HPDE6-E6E7 (cell line): Measurements from ENCODE around the gene PAXIP1.
"Not testable (repeated sequence)": the region's sequence is repeated elsewhere in the genome, so short reads cannot be mapped to it uniquely, and the experiment has no call there.

Experiments used
- DNase-seq: peaks from one replicate; pipeline ENCODE4 v3.0.0; 2011; ENCODE audit warnings: missing footprints; ENCODE audit errors: extremely low spot score

Gene PAXIP1

DNA sequence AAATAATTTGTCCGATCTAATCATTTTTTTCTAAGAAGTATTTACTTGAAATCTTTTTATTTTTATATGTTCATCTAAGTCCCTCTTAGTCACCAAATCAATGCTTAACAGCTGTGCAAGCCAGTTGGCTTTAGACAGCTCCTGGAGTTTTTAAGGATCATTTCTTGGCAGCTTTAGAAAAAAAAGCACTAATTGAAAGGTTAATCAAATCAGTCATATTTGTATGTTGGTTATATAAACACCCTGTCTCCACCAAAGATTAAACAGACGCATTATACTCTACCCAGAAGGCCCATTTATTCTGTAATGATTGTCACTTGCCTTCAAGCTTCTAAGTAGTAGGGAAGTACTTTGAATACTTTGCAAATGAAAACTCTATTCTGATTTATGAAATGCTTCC lies 60.2 kb downstream of the PAXIP1 start:
- DNase-seq = no peak

DNA sequence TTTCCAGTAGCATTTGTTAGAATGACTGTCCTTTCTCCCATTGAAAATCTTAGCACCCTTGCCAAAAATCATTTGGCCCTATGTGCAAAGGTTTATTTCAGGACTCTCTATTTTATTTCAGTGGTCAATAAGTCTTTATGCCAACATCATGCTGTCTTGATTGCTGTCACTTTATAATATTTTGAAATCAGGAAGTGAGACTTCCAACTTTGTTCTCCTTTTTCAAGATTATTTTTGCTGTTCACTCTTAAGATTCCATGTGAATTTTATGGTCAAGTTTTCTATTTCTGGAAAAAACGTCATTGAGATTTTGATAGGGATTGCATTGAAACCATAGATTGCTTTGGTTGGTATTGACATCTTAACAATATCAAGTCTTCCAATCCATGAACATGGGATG lies 65.1 kb downstream of the PAXIP1 start:
- no peak for DNase-seq

DNA sequence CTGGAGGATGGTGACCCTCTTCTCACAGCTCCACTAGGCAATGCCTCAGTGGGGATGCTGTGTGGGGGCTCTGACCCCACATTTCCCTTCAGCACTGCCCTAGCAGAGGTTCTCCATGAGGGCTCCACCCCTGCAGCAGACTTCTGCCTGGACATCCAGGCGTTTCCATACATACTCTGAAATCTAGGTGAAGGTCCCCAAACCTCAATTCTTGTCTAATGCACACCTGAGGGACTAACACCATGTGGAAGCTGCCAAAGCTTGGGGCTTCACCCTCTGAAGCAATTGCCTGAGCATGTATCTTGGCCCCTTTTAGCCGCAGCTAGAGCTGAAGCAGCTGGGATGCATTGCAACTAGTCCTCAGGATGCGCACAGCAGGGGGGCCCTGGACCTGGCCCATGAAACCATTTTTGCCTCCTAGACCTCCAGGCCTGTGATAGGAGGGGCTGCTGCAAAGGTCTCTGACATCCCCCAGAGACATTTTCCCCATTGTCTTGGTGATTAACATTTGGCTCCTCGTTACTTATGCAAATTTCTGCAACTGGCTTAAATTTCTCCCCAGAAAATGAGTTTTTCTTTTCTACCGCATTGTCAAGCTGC lies 68.5 kb downstream of the PAXIP1 start:
- not testable (repeated sequence) for DNase-seq

DNA sequence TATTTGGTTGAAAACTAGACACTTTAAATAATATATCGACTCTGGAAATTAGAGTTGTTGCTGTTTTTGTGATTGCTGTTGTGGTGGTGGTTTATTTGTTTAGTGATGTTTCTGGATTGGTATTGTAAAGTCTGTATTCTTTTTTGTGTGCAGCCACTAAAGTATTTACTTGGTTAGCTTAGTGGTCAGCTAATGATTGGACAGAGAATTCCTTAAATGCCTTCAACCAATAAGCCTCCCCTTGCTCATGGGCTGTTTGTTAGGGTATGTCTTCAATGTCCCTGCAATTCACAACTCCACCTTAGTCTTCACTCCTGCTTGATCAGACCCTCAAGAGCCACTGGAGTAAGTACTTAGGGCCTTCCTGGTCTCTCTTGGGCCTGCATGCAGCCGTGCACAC lies 71.0 kb downstream of the PAXIP1 start:
- DNase-seq = no peak

DNA sequence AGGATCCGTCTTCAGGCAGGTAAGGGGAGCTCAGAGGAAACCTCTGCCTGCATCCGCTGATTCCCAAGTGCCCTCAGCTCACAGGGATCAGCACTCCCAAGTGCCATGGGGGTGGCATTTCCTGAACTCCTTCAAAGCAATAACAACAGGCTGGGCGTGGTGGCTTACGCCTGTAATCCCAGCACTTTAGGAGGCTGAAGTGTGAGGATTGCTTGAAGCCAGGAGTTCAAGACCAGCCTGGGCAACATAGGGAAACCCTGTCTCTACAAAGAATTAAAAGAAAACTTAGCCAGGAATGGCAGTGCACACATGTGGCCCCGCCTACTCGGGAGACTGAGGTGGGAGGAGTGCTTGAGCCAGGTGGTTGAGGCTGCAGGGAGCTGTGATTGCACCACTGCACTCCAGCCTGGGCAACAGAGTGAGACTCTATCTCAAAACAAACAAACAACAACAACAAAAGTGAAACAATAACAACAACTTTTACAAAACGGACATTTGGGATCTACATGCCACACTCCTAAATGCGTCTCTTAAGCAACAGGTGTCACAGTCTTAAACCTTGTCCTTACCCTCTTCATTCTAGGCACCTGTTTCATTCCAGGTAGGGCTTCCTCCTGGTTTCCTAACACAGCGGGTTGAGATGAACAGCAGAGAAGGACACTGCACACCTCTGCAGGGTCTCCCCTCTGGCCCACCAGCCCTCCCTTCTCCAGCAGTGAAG lies 73.8 kb downstream of the PAXIP1 start:
- no peak for DNase-seq

DNA sequence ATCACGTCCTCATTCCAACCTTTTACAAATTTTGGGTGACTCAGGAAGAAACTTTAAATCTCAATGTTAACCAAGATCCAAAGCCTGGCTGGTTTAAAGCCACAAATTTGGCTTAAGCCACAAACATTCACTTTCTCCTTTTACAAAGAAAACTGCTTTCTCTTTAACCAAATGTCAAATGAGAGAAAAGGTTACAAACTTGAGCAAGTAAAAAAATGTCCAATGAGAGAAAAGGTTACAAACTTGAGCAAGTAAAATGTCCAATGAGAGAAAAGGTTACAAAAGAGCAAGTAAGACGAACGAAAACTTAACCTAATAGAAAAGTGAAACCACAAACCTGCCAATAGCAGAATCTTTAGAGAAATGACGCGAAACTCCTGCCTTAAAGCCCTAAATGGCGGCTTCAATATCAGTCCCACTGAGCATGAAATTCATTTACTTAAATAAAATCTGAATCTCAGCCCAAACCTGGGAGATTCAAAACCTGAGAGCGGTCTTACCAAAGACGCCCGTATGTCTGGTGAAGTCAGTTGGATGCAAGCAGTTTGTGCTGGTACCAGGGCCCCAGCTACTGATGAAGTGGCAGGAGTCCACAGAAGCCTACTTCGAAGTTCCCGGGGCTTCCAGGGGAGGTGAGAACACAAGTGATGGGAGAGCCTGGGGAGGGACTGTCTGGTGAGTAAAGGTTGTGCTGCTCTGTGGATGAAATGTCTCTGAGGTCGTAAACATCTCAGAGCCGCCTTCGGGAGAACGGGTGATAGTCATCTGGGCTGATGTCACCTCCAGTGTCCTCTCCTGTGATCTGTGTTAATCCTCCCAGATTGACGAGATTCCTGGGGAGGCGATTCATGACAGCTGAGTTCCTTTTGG lies 74.6 kb downstream of the PAXIP1 start:
- peak; percentile 69 for DNase-seq

DNA sequence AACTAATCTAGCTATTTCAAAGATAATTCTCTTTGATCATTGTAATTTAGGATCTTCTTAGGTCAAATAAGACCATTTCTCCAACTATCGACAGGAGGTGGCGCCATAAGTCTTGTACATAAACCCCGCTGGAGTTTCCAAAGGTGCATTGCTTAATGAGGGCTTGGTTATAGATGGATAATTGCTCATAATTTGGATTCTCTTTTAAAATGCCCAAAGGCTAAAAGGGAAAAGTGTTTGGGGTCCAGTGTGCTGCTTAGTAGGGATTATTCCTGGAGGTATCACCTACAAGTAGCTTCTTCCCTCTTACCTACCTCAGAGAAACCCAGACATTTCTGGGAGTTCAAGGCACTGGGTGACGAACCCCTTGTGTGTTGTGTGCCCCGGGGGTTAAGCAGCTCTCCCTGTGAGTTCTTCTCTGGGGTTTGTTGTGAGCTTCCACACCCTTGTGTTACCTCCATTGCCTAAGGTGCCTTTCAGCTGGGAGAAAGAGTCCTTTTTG lies 75.2 kb downstream of the PAXIP1 start:
- DNase-seq = peak; percentile 48

DNA sequence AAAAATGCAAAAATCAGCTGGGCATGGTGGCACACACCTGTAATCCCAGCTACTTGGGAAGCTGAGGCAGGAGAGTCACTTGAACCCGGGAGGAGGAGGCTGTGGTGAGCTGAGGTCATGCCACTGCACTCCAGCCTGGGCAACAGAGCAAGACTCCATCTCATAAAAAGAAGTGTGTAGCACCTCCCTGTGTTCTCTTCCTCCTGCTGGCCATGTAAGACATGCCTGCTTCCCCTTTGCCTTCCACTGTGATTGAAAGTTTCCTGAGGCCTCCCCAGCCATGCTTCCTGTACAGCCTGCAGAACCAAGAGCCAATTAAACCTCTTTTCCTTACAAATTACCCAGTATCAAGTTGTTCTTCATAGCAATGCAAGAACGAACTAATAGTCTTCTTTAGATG lies 80.5 kb downstream of the PAXIP1 start:
- DNase-seq = not testable (repeated sequence)

DNA sequence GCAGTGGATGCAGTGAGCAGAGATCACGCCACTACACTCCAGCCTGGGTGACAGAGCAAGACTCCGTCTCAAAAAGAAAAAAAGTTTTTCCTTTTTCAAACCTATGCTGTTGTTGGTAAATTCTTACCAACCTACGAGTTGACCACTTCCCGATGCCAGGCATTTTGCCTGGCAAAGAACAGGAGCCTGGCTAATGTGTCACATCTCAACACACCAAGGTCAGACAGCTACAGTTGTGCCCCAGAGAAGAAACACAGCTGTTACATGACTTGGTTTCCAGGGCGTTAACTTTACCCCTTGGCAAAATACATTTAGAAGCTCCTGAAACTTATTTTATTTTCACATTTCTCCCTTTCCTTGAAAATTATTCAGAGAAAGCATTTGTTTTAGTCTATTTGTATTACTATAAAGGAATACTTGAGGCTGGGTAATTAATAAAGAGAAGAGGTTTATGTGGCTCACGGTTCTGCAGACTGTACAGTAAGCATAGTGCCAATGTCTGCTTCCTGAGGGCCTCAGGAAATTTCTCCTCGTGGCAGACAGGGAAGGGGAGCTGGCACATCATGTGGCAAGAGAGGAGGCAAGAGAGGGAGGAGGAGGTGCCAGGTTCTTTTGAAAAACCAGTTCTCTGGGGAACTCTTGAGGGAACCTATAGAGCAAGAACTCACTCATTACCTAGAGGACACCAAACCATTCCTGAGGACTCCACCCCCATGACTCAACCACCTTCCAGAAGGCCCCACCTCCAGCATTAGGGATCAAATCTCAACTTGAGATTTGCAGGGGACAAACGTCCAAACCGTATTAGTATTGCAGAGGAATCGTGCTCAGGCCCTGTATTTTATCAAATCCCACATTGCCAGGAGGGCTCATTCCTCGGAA lies 83.3 kb downstream of the PAXIP1 start:
- DNase-seq = no peak

DNA sequence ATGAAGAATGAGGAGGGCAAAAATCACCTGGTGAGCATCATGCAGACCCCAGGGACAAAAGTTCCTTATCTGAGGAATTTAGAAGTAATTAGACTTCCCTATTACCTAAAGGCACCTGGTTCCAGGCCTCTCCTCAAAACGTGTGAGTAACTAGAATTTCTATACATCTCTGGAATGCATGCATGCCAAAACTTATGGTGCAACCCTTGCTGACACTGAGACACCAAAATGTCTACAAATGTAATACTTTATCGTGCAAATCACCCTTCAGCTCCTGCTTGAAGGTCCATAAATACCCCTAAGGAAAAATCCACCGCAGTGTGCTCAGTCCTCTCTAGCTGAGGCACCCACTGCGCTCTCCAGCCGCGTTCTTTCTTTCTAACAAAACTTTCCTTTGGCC lies 84.2 kb downstream of the PAXIP1 start:
- DNase-seq = no peak

DNA sequence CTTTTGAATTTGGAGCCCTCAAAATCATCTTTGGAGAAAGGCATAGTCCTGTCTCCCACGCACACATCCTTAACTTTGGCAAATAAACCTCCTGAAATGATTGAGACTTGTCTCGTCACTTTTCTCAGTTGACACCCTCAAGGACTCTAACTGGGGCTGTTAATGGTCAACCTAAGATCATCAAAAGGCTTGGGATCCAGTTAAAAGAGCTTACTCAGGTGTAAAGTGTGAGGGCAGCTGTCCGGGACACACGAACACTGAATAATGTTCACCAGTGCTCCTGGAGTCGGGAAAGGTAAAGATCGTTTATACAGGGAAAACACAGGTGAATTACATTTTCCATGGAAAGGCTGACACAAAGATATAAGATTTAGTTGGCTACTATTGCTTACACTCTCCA lies 84.7 kb downstream of the PAXIP1 start:
- DNase-seq = no peak

DNA sequence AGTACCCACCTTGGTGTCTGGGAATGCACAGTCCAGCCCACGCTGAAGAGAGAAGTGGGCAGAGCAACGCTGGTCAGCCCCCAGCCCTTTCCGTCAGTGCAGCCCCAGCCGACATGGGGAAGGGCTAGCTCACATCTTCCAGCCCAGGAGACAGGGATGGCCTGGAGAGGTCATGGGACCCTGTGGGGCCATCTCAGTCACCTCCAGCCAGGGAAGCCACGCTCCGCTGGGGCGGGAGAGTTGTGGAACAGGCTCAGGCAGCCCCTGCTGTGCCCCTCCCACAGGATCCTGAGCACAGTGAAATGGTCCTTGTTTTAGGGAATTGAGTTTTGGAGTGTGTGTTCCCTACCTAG lies 85.1 kb downstream of the PAXIP1 start:
- DNase-seq = no peak

DNA sequence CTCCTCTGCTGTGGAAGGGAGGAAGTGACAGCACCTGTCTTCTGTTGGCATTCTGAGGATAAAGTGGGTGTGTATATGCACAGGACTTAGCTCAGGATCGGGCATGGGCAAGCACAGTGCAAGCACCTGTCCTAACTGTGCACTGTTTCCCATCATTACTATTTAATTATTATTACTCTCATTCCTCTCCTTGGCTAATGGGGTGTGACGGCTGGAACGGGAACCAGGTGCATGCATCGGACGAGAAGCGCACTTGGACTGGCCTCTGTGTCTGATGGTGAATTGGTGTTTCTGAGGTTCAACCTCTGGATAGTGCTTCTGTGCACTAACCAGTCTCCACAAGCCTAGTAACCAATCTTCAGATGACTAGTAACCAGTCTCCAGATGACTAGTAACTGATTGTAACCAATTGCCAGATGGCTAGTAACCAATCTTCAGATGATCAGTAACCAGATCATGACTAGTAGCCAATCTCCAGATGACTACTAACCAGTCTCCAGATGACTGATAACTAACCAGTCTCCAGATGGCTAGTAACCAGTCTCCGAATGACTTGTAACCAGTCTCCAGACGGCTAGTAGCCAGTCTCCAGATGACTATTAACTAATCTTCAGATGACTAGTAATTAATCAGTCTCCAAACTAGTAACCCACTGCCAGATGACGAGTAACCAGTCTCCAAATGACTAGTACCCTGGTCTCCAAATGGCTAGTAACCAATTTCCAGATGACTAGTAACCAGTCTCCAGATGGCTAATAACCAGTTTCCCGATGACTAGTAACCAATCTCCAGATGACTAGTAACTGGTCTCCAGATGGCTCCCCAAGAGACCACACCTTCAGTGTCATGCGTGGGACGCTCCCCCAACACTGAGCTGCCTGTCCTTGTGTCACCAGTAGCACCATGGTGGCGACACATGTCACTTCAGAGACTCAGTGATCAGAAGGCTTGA lies 85.8 kb downstream of the PAXIP1 start:
- DNase-seq = no peak

DNA sequence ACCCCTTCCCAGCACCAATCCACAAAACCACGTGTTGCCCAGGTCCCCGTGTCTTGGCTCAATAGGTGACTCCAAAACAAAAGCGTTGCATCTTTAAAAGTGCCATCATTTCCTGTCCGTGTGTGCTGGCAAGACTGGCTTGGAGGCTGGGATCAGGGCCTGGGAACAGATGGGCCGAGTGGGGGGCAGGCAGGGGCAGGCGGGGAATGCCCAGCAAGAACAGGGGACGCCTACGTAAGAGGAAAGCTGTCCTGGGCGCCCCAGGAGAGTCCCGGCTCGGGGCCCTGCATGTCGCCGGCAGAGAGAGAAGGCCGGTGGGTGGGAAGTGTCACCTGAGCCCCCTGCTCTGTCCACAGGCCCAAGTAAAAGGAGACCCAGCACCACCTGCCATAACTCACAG lies 86.5 kb downstream of the PAXIP1 start:
- DNase-seq = no peak

DNA sequence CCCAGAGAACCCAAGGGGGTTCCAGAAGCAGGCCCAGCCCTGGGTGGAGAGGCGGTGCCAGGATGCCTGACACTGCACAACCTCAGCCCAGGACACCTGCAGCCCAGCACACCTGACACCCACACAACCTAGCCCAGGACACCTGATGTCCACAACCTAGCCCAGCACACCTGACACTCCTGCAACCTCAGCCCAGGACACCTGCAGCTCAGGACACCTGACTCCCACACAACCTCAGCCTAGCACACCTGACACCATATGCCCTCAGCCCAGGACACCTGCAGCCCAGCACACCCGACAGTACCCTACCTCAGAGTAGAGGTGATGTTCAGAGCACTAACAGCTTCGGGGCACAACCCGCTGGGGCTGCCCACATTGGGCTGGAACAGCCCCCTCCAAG lies 87.3 kb downstream of the PAXIP1 start:
- DNase-seq = no peak

DNA sequence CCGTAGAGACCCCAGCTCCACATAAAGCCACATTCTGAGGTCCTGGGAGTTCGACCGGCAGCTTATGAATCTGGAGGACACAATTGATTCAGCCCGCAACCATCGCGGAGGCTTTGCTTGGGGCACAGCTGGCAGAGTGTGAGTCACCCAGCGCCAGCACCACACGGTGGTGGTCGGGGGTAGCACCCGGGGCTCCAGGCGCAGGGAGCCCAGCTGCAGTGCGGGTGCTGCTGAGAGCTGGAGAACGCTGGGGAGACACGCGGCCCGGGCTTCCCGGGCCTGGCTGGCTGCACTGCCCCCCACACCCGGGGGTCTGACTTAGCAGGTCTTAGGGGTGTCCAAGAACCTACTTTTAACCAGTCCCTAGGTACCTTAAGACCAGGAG lies 87.9 kb downstream of the PAXIP1 start:
- no peak for DNase-seq

DNA sequence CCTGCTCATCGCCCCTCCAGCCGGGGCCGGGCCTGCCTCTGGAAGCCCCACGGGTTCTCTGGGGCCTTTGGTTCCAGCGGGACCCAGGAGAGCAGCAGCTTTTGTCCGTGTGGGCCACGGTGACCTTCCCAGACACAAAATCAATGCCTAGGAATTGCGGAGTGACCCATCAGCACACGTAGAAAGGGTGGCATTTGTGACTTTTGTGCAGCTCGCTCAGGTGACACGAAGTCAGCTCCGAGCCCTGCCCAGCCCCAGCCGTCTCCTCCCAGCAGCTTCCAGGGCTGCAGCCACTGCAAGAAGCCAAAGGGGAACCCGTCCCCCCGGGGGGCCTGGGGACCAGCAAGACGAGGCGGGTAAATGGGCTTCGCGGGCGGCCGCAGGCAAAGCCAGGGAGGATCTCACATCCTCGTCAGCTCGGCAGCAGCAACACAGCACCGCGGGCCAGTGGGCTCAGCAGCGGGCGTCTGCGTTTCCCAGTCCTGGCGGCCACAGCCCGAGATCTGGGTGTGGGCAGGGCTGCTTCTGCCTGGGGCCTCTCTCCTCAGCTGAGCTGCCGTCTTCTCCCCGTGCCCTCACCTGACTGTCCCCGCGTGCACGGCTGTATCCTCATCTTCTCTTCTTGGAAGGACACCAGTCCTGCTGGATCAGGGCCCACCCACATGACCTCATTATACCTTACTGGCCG lies 88.5 kb downstream of the PAXIP1 start:
- no peak for DNase-seq

DNA sequence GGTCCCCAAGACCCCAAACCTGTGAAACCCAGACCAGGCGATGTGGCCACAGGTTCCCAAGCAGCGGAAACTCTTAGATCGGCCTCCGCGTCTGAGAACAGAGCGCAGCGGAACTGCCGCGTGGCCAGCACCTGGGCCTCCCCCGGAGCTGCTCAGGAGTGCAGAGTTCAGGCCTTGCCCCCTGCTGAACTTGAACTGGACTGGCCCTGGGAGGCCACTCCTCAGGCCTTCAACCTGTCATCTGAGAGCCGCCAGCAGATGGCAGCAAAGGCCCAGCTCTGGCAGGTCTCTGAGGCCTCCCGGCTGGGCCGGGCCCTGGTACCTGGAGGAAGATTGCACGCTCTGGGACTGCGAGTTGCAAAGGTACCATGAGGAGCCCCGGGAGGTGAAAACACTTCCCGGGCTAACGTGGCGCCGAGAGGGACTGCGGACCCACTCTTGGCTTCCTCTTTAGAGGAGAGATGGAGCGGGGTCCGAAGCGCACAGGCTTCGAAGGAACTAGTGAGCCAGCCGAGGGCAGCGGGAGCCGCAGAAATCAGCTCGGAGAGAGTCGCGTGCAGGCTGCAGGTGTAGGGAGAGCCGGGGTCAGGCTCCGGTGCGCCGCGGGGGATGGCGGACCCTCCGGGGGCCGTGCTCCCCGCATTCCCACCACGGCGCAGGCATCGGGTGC lies 89.2 kb downstream of the PAXIP1 start:
- DNase-seq = peak; percentile 75

DNA sequence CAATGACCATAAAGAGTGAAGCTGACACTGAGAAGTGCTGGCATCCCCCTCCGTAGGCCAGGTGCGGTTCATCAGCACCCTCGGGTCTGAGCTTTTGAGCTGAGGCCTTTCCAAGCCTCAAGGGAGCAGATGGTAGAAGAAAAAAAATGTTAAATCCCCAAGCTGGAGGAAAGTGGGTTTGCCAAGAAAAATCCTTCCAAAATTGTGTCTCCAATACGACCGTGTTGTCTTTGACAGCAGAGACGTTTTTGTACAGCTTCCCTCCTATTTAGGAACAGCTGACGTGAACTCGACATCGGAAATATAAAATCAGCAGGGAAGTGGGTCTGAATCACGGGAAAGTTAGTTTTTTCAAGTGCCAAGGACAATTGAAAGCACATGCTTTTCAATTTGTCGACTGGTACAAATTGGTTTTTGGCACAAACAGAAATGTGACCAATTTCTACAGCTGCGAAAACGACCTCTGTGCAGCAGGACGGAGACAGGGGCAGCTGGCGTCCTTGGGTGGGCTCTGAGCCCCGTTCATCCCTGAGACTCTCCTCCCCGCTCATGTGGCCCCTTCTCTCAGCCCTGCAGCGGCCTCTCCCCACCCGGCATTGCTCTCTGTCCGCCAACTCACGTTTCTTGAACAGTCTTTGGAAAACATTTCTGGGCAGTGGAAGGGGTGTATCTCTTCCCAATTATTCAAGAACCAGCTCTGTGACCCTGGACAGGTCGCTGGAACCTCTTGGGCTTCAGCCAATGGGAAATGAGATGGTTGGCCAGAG lies 89.9 kb downstream of the PAXIP1 start:
- no peak for DNase-seq
